Measurements from ENCODE around the gene NADK2. TPM values are rescaled to one million over a fixed set of nuclear protein-coding genes. Genes with fewer than 3 reads are reported as not detected.

Gene NADK2
- total and polyA plus RNA-seq, 2 donors (not counting 3 experiments of a cell fraction or from before 2014, with no cell fraction given) = 4.0 to 20.3 TPM

- peak; percentile 54 for DNase-seq (ENCODE audit: low read depth, low spot score)
- Histone ChIP-seq H3K9me3 (replicated peaks; ENCODE audit: control insufficient read depth, insufficient read depth, low read length) (no peaks in the 10 kb centered on the region), H3K79me2 (ENCODE audit: control insufficient read depth, insufficient read depth, low read length) (no peaks in the 10 kb centered on the region), H3K4me1 (ENCODE audit: control insufficient read depth, extremely low read depth, insufficient read depth, low read length) (no peaks in the 10 kb centered on the region), H3K4me2 (ENCODE audit: insufficient read depth, low read length) (no peak overlapping the region), H4K20me1 (replicated peaks; ENCODE audit: control insufficient read depth, extremely low read depth, insufficient read depth, low read length) (no peaks in the 10 kb centered on the region), H3K27ac (ENCODE audit: insufficient read depth, low read depth, low read length) (no peak overlapping the region), H3K4me3 (replicated peaks in 1 of 3; ENCODE audit: insufficient read depth in 1 of 3, low read depth in 1 of 3, low read length in 3 of 3) (no peak overlapping the region), H3K9ac (replicated peaks; ENCODE audit: extremely low read depth, insufficient read depth, low read length) (no peak overlapping the region), H3K36me3 (ENCODE audit: control insufficient read depth in 2 of 2, extremely low read depth in 1 of 2, insufficient read depth in 2 of 2, low read length in 2 of 2) (peaks cover 2 to 10% of the 10 kb centered on the region in 2 experiments), H3K9me1 (replicated peaks; ENCODE audit: control insufficient read depth, extremely low read depth, insufficient read depth, low read length) (no peaks in the 10 kb centered on the region), H2AFZ (ENCODE audit: low read depth, low read length) (no peak overlapping the region), H3K27me3 (ENCODE audit: control insufficient read depth in 2 of 2, insufficient read depth in 2 of 2, low read length in 2 of 2) (no peaks in the 10 kb centered on the region)
- peak; percentile 77 for FAIRE-seq
- dilution Hi-C loops (cut with MboI; ENCODE audit: extremely low pct_ligation_motif_present, low sequenced_read_pairs) (no loop called here), intact Hi-C loops (cut with micrococcal nuclease) (loop anchor here (1.0 to 10.0 kb wide), 6 partner anchors 25 to 515 kb away; partner anchors contain the start of genes NADK2 and SKP2)
- no TSS peak for BruUV-seq (replicated peaks)
- ChIA-PET POLR2A (no interaction called here), CTCF (interaction anchor here (0.6 to 2.6 kb wide), 38 partner anchors 9 to 518 kb away, joined by 3 to 50 read pairs (median 6); partner anchors contain the start of genes LMBRD2, NADK2, RANBP3L and SKP2)
- TF ChIP-seq, protein P1, sequence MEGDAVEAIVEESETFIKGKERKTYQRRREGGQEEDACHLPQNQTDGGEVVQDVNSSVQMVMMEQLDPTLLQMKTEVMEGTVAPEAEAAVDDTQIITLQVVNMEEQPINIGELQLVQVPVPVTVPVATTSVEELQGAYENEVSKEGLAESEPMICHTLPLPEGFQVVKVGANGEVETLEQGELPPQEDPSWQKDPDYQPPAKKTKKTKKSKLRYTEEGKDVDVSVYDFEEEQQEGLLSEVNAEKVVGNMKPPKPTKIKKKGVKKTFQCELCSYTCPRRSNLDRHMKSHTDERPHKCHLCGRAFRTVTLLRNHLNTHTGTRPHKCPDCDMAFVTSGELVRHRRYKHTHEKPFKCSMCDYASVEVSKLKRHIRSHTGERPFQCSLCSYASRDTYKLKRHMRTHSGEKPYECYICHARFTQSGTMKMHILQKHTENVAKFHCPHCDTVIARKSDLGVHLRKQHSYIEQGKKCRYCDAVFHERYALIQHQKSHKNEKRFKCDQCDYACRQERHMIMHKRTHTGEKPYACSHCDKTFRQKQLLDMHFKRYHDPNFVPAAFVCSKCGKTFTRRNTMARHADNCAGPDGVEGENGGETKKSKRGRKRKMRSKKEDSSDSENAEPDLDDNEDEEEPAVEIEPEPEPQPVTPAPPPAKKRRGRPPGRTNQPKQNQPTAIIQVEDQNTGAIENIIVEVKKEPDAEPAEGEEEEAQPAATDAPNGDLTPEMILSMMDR (IDR thresholded peaks at IDR 0.05; ENCODE audit: extremely low read depth in 1 of 2, insufficient read depth in 1 of 2, low read depth in 1 of 2, low read length in 2 of 2) = peak; percentile 28 to 33
- TF ChIP-seq JUN (IDR thresholded peaks at IDR 0.05; ENCODE audit: borderline replicate concordance, insufficient read depth, insufficient read length, low read depth) = no peak
Observed at GRCh38 chr5:36177715-36178523, 63.8 kb downstream of the NADK2 start.

DNA sequence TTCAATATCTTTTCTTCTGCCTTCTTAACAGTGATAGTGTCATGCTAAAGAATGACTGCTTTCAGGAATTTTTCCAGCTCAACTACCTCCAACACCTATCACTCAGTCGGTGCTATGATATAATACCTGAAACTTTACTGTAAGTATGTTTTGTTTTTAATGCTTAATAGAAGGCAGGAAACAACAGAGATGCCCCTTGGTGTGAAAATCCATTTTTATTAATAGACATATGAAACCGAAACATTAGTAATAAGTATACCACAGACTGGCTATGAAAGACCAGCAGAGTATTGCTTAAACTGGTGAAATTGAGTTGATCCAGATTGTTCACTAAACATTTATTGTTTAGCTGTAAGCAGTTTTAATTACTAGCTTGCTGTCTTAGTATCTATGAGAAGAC, 64.6 kb downstream of the NADK2 start:
- no peak overlapping the region for H3K9ac ChIP-seq (replicated peaks; ENCODE audit: extremely low read depth, insufficient read depth, low read length)
- TF ChIP-seq MAX (IDR thresholded peaks at IDR 0.05; ENCODE audit: insufficient read depth, insufficient read length) = no peak
- no peak for TF ChIP-seq EZH2 (IDR thresholded peaks at IDR 0.05; ENCODE audit: borderline replicate concordance, low read depth, low read length, severe bottlenecking)
- TF ChIP-seq, protein P1 (IDR thresholded peaks at IDR 0.05; ENCODE audit: extremely low read depth in 1 of 2, insufficient read depth in 1 of 2, low read depth in 1 of 2, low read length in 2 of 2) = no peak
- no peak for TF ChIP-seq MYC (IDR thresholded peaks at IDR 0.05; ENCODE audit: low read depth, low read length)
- no peak for TF ChIP-seq FOS (IDR thresholded peaks at IDR 0.05; ENCODE audit: borderline replicate concordance, insufficient read depth, low read length)
- no peak for TF ChIP-seq JUN (IDR thresholded peaks at IDR 0.05; ENCODE audit: borderline replicate concordance, insufficient read depth, insufficient read length, low read depth)
- no peak for TF ChIP-seq GATA2 (IDR thresholded peaks at IDR 0.05; ENCODE audit: insufficient read depth, insufficient read length, low read depth, low read length)
- TF ChIP-seq POLR2AphosphoS5 (IDR thresholded peaks at IDR 0.05; ENCODE audit: insufficient read depth, low read depth, low read length) = no peak
- no peak for TF ChIP-seq POLR2A (IDR thresholded peaks at IDR 0.05; ENCODE audit: low read depth, low read length)
- ChIA-PET POLR2A (no interaction called here), CTCF (interaction anchor here (0.7 to 2.6 kb wide), 7 partner anchors 12 to 129 kb away, joined by 3 to 50 read pairs (median 21); partner anchors contain the start of genes NADK2 and RANBP3L)
- H3K27me3 ChIP-seq (ENCODE audit: control insufficient read depth in 2 of 2, insufficient read depth in 2 of 2, low read length in 2 of 2) = no peaks in the 10 kb centered on the region
- H3K36me3 ChIP-seq (ENCODE audit: control insufficient read depth in 2 of 2, extremely low read depth in 1 of 2, insufficient read depth in 2 of 2, low read length in 2 of 2) = peaks cover 2 to 13% of the 10 kb centered on the region in 2 experiments
- BruUV-seq (replicated peaks) = no TSS peak
- FAIRE-seq = no peak
- H3K9me3 ChIP-seq (replicated peaks; ENCODE audit: control insufficient read depth, insufficient read depth, low read length) = no peaks in the 10 kb centered on the region
- no peak overlapping the region for H3K4me2 ChIP-seq (ENCODE audit: insufficient read depth, low read length)
- H4K20me1 ChIP-seq (replicated peaks; ENCODE audit: control insufficient read depth, extremely low read depth, insufficient read depth, low read length) = no peaks in the 10 kb centered on the region
- dilution Hi-C loops (cut with MboI; ENCODE audit: extremely low pct_ligation_motif_present, low sequenced_read_pairs) = no loop called here
- H3K79me2 ChIP-seq (ENCODE audit: control insufficient read depth, insufficient read depth, low read length) = no peaks in the 10 kb centered on the region
- H3K9me1 ChIP-seq (replicated peaks; ENCODE audit: control insufficient read depth, extremely low read depth, insufficient read depth, low read length) = no peaks in the 10 kb centered on the region
- no peak for DNase-seq (ENCODE audit: low read depth, low spot score)
- intact Hi-C loops (cut with micrococcal nuclease) = loop anchor here (2.0 to 10.0 kb wide), 2 partner anchors 24 to 218 kb away; partner anchors contain the start of gene SKP2
- no peaks in the 10 kb centered on the region for H3K4me1 ChIP-seq (ENCODE audit: control insufficient read depth, extremely low read depth, insufficient read depth, low read length)
- no peak overlapping the region for H3K4me3 ChIP-seq (replicated peaks in 1 of 3; ENCODE audit: insufficient read depth in 1 of 3, low read depth in 1 of 3, low read length in 3 of 3)
- no peak overlapping the region for H2AFZ ChIP-seq (ENCODE audit: low read depth, low read length)
- H3K27ac ChIP-seq (ENCODE audit: insufficient read depth, low read depth, low read length) = no peak overlapping the region

All from endothelial cell of umbilical vein (primary cell).